HG03469 (cell line): ENCODE data around the gene USP6NL.
"Not testable (repeated sequence)": the region's sequence is repeated elsewhere in the genome, so short reads cannot be mapped to it uniquely, and the experiment has no call there.

Source experiments
- ATAC-seq: cut with Tn5 transposase; IDR thresholded peaks from one replicate; pipeline ENCODE4 v1.9.1; 2021; ENCODE audit warnings: mild to moderate bottlenecking, moderate library complexity, moderate number of reproducible peaks; ENCODE audit not compliant: unreplicated experiment

USP6NL gene

DNA sequence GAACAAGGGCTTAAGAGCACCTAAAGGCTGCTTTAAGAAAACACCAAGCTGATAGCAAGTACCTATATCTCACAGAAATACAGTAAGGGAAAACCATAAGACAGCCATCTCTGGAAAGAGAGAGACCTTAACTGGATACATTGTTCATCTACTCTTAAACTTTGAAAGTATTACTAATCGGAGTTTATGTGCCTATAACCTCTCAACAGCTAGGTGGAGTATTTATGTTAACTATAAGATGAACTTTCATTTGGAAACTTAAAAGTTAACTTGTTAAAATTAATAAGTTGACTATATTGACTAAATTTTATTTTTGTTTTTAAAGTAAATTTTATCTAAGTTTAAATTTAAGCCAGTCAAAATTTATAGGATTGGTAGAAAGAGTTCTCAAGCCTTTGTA, 90.6 kb downstream of the USP6NL start:
- no peak for ATAC-seq

DNA sequence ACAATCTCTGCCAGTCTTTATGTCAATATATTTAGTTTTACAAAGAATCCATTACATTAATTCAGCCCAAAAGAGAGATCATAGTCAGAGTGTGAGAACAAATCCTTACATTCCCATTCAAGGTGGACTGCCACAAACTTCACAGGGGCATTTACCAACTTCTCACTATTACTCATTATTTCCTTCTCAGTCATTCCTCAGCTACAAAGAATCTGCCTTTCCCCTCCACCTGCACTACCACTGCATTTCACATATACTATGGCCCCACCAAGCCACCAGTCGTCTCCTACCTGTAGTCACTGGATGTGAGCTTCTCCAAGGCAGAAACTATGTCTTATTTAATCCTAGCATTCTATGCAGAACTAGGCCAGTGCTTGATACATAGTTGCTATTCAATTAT, 94.3 kb downstream of the USP6NL start:
- ATAC-seq: peak; percentile 28

DNA sequence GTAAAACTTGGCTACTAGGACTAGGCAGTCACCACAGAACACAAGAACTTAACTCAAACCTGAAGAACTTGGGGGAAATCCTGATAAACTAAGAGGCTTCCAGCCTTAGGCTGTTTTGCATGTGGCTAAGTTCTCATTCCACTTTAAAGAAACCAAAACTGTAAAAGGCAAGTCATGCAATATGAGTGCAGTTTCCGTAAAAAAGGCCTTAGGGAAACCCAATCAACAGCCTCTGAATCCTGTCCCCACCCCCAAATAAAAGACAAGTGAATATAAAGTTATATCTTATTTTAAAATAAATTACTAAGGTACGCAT, 95.1 kb downstream of the USP6NL start:
- peak; percentile 48 for ATAC-seq

- ATAC-seq: peak; percentile 8
Observed at GRCh38 chr10:11515596-11516430, 95.6 kb downstream of the USP6NL start.

DNA sequence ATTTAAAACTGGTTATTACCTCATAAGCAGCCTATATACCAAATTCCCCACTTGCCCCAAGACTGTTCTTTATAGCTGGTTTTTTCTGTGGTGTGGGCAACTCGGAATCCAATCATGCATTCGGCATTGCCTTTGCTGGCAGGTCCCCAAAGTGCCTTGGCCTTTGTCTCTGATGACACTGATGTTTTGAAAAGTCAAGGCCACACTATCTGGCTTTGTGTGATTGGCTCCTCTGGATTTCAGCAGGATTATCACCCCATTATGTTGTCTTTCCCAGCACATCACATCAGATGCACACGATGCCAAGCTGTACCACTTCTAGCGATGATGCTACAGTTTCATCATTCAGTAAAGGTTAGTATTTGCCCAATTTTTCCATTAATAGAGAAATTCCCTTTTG, 97.7 kb downstream of the USP6NL start:
- ATAC-seq: no peak

GRCh38 chr10:11512596-11512995, 98.9 kb downstream of the USP6NL start:
- ATAC-seq: no peak

DNA sequence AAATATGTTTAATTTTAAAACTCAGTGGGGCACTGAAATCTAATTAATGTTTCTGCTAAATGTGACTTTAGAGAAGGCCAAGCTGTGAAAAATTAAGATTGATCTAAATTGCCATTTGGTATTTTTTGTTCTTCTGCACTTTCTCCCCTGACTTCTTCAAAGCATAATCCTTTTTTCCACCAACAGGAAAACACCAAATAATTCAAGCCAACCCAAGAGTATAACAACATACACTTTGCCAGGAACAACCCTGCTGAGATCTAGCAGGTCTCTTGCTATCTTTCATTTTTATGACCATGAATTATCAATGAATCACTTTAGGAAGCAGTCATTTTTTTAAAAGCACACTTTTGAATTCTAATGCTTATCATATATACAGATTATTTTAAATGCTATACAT, 100.1 kb downstream of the USP6NL start:
- no peak for ATAC-seq

DNA sequence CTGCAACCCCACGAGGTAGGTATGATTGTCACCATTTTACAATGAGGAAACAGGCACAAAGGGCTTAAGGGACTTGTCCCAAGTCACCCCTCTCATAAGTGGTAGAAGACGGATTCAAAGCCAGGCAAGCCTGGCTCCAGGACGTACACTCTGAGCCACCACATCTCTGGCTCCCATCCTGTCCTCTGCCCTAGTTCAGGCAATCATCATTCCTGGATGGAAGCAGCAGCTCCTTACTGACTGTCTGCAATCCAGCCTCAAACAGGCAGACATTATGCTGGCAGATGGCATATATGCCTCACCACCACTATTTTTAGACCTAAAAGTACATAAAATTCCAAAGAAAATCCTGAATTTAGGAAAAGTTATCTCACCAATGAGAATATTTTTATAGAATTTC, 100.7 kb downstream of the USP6NL start:
- no peak for ATAC-seq

DNA sequence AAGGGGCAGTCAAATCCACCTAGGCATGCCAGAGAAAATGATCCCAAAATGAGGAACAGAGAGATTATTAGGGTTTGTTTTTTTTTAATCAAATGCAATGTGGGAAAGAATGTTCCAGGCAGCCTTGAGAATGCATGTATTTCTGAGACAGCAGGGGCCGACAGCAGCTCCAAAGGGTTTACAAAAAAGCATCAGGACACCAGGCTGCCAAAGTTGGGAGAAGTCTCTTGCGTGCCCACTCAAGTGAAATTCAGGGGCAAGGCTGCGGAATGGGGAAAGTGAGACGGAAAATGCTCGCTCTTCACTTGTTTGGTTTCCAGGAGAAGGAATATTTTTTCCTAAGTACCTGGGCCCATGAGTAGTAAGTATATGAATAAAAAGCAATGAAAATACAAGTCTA, 101.2 kb downstream of the USP6NL start:
- no peak for ATAC-seq

DNA sequence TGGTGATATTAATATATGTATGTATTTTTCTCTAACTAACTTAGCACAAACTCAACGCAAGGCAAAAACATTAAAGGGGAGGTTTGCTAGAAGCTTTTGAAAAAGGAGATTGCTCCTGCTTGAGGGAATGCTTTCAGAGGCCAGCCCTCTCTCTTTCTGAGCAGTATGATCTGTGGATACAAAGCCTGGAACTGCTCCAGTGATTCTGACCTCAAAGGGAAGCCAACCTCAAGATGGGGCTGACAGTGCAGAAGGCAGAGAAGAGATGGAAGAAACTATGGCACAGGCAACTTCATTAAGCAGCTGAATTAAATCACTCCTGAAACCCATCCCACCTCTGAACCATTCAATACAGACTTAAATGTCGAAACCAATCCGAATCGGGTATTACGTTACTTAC, 102.4 kb downstream of the USP6NL start:
- ATAC-seq: no peak

DNA sequence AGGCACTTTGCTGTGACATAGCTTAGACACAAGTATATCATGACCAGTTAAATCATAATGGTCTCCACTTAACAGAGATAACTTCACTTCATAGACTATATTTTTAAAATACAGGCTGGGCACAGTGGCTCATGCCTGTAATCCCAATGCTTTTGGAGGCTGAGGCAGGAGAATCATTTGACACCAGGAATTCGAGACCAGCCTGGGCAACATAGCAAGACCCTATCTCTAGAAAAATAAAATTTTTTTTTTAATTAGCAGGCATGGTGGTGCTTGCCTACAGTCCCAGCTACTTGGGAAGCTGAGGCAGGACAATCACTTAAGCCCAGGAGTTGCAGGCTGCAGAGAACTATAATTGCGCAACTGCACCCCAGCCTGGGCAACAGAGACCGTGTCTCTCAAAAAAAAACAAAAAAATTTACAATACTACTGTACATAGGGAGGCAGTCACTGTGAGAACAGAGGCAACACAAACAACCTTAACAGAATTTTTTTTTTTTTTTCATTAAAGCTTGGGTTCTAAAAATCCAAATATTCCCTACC, 105.1 kb downstream of the USP6NL start:
- no peak for ATAC-seq

- ATAC-seq: no peak
Observed at GRCh38 chr10:11505639-11506038, 105.8 kb downstream of the USP6NL start.

GRCh38 chr10:11504566-11505285, 106.7 kb downstream of the USP6NL start:
- no peak for ATAC-seq

DNA sequence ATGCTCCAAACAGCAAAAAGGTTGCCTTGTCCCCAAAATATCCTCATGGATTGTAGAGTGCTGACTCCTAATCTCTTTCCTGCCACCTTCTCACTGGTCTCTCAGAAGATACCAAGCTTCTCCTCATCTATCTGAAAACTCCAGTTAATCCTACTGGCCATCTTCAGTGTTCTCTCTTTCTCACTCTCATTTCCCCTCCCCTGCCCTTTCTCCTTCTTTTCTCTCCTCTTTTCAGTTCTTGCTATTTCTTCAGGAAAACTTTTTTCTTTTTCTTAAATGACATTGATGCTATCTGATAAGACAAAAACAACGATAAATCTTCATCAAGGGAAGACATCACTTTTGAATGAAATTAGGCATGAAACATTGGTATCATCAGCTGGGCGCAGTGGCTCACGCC, 109.8 kb downstream of the USP6NL start:
- no peak for ATAC-seq

DNA sequence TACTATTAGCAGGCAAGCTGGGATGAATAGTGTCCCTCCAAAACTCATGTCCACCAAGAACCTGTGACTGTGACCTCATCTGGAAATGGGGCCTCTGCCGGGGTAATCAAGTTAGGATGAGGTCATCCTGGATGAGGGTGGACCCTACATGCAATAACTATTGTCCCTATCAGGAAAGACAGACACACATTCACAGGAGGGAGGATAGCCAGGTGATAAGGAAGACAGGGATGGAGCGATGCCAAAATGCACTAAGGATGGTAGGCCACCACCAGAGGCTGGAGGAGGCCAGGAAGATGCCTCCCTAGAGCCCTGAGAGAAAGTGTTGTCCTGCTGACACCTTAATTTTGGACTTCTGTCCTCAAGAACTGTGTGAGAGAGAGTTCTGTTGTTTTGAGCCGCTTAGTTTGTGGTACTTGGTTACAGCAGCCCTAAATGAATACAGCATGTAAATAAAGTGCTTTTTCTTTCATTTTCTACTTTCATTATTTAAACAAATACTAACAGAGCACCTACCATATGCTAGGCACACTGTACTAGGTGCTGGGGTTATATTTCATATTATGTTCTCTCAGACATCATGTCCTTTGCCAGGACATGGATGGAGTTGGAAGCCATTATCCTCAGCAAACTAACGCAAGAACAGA, 111.9 kb downstream of the USP6NL start:
- no peak for ATAC-seq

DNA sequence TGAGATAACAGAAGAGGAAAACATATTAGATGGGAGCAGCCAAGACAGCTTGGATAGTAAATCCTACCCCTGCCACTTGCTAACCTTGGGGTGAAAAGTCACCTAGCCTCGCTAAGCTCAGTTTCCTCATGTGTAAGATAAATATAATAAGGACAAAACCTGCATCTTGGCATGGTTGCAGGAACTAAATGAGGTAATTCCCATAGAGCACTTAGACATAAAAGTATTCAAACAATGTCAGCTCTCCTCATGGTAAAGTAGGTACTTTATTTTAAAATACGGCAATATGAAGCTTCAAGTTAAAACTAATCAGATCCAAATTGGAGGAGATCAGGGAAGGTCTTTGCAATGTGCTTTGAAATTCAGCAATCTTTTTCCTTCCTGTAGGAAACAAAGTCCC, 113.1 kb downstream of the USP6NL start:
- ATAC-seq: no peak

DNA sequence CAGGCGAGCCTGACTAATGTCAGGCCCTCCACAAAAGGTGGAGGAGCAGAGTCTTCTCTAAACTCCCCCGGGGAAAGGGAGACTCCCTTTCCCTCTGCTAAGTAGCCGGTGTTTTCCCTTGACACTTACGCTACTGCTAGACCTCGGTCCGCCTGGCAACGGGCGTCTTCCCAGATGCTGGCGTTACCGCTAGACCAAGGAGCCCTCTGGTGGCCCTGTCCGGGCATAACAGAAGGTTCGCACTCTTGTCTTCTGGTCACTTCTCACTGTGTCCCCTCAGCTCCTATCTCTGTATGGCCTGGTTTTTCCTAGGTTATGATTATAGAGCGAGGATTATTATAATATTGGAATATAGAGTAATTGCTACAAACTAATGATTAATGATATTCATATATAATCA, 116.5 kb downstream of the USP6NL start:
- not testable (repeated sequence) for ATAC-seq

DNA sequence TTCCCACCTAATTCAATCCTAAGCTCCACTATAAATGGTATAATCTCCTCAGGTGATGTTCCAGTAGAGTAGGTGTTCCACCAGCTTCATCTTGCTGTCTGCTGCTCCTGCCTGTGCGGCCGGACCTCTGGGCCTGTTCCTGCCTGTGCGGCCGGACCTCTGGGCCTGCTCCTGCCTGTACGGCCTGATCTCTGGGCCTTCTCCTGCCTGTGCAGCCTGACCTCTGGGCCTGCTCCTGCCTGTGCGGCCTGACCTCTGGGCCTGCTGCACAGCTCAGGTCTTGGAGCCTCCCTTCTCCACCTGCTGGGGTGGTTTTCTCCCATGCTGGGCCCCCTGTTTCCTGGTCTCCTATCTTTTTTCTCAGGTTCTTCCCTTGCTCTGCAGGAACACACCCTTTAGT, 117.8 kb downstream of the USP6NL start:
- ATAC-seq: no peak

GRCh38 chr10:11491087-11491486, 120.4 kb downstream of the USP6NL start:
- no peak for ATAC-seq

- ATAC-seq: no peak
Observed at GRCh38 chr10:11489591-11489990, 121.9 kb downstream of the USP6NL start.

DNA sequence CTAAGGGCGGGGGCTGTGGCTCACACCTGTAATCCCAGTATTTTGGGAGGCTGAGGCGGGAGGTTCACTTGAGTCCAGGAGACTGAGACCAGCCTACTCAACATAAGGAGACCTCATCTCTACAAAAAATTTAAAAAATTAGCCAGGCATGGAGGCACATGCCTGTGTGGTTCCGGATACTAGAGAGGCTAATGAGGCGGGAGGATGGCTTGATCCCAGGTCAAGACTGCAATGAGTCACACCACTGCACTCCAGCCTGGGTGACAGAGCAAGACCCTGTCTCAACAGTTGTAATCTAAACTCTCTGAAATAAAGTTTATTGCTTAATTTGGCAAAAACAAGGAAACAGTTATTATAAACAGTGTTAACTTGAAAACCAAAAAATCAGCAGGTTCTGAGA, 123.3 kb downstream of the USP6NL start:
- no peak for ATAC-seq
